Left cardiac atrium (tissue), 4 donors: ENCODE measurements around the gene TBC1D4. TPM values are rescaled to one million over a fixed set of nuclear protein-coding genes. Genes with fewer than 3 reads are reported as not detected.
"Not testable (repeated sequence)": the region's sequence is repeated elsewhere in the genome, so short reads cannot be mapped to it uniquely, and the experiment has no call there.

Experiments
- ATAC-seq, 2 donors: fragments of 200-7000 bp; cut with Tn5 transposase; one replicate each; pipeline ENCODE4 v1.9.1; 2020; ENCODE audit warnings: mild to moderate bottlenecking in 2 of 2, moderate library complexity in 2 of 2
- DNase-seq: peaks from one replicate; pipeline ENCODE4 v3.0.0-alpha.2; 2020
- intact Hi-C, 2 donors: fragments of 100-400 bp; cut with DNase I; formaldehyde crosslinking; loops; one replicate each; pipeline versions ENCODE4 v1.14.1 to v1.15.1; 2022 to 2023
- total RNA-seq, 2 donors: library from RNA; stranded (reverse); fragmentation: NEBNext Ultra II Directional; extraction: Animal tissue kit (Norgen Biotek cat#: 25700); gene quantifications; one replicate each; pipeline ENCODE4 v1.2.1, GENCODE V29; 2021
- donor health status: DM: no; HTN: yes; CAD: no.
- donor health status: DM: no; HTN: yes; CAD: no; lungs with severe emphysema.
- donor health status: DM: yes; HTN: yes; CAD: no.
- donor health status: Dilated cardiomyopathy.

Gene TBC1D4
- total RNA-seq, 2 donors from 2014 or later: 47.7 to 54.2 TPM

DNA sequence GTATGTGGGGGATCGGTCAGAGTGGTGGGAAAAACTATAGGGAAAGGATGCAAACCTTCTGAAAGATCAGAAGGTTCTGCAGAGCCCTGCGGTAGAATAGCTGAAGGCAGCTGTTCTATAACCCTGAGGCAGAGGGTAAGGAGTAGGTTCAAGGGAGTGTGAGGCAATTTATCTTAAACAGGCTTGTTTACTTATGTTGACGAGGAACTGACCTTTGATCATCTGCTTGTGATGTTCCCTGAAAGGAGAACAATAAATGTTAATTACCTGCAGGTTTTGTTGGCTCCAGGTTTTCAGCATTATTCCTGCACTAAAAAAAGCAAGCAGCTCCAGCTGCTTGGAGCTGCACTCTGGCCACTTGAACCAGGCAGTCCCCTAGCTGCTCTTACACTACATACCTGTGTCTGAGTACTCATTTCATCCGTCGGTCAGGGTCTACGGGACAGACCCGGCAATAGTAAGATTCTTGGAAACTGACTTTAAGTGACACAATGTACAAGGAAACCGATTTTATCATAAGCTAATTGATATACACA lies 202.1 kb downstream of the TBC1D4 start:
- DNase-seq: no peak
- intact Hi-C loops: no loop called here
- ATAC-seq: no peak

- intact Hi-C loops, ATAC-seq, DNase-seq: not testable (repeated sequence)
Measured at GRCh38 chr13:75273695-75274094, 208.3 kb downstream of the TBC1D4 start.

GRCh38 chr13:75271846-75272245 lies 210.1 kb downstream of the TBC1D4 start:
- DNase-seq (no peak), ATAC-seq (no peak)
- intact Hi-C loops: no loop called here

DNA sequence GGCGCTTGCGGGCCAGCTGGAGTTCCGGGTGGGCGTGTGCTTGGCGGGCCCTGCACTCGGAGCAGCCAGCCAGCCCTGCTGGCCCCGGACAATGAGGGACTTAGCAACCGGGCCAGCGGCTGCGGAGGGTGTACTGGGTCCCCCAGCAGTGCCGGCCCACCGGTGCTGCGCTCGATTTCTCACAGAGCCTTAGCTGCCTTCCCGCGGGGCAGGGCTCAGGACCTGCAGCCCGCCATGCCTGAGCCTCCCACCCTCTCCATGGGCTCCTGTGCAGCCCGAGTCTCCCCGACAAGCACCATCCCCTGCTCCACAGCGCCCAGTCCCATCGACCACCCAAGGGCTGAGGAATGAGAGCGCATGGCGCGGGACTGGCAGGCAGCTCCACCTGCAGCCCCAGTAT lies 213.5 kb downstream of the TBC1D4 start:
- DNase-seq, ATAC-seq, intact Hi-C loops: not testable (repeated sequence)

DNA sequence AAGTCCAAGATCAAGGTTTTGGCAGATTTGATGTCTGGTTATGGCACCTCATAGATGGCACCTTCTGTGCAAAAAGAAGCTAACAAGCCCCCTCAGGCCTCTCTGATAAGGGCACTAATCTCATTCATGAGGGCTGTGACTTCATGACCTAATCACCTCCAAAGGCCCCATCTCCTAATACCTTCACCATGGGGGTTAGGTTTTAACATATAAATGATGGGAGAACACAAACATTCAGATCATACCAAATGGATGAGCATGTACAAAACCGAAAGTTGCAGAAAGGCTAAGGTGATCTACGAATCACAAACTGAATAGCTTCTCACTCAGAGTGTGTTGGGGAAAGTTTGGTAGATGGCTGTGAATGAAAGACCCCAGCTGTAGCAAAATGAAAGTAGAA lies 217.4 kb downstream of the TBC1D4 start:
- ATAC-seq: no peak
- intact Hi-C loops: no loop called here
- no peak for DNase-seq

GRCh38 chr13:75263741-75264407 lies 218.1 kb downstream of the TBC1D4 start:
- ATAC-seq (no peak), DNase-seq (no peak)
- intact Hi-C loops: no loop called here

DNA sequence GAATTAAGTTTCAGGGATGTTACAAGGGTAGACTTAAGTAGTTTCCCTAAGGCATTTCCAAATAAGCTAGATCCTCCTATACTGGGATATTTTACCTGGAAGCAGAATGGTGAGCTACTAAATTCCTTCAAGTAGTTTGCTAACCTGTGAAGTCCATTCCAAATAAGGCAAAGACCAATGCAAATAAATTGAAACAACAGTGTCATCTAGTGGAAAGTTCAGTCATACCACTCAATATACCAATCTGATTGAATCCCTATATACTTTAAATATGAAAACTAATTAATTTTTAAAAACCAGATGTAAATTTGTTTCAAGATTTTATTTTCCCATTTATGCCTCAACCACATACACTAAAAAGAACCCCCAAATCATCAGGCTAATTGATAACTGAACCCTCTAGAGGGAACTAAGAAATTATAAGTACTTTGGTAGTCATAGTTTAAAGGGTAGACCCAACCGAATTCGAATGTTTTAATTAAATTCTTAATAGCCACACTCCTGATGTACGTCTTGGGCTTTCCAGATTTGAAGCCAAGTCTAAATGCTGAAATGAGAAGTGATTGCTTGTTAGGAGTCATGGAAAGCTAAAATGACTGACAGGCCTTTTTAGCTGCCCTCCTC lies 223.7 kb downstream of the TBC1D4 start:
- peak in 1 of 2 donors; percentile 53 for ATAC-seq
- intact Hi-C loops: loop anchor here in 1 of 2 donors (10.0 kb wide), 1 partner anchor 1503 kb away; no protein-coding TSS in a partner anchor
- no peak for DNase-seq

DNA sequence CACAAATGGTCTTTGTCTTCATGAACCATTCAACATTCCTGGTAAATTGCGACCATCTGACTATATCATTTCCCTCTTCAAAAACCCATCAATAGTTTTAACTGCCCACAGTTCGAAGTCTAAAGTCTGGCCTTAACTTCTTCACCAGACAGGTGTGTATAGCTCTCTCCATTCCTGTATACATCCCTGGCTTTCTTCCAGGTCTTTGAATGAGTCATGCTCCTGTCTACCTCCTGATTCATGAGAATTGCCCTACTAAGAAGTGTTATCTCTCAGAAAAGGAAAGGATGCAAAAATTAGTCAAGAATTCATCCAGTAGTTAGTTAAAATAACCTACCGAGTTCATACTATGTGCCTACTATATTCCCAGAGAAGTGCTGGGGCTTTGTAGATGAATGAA lies 225.0 kb downstream of the TBC1D4 start:
- intact Hi-C loops: loop anchor here in 1 of 2 donors (10.0 kb wide), 1 partner anchor 1502 kb away; no protein-coding TSS in a partner anchor
- no peak for DNase-seq
- ATAC-seq: no peak

- intact Hi-C loops: loop anchor here in 1 of 2 donors (10.0 kb wide), 1 partner anchor 1501 kb away; no protein-coding TSS in a partner anchor
- no peak for DNase-seq
- no peak for ATAC-seq
Measured at GRCh38 chr13:75255653-75256052, 226.3 kb downstream of the TBC1D4 start.

- intact Hi-C loops: loop anchor here in 1 of 2 donors (10.0 kb wide), 1 partner anchor 1500 kb away; no protein-coding TSS in a partner anchor
- DNase-seq (no peak), ATAC-seq (no peak)
Measured at GRCh38 chr13:75255147-75255546, 226.8 kb downstream of the TBC1D4 start.

GRCh38 chr13:75251188-75251587 lies 230.8 kb downstream of the TBC1D4 start:
- DNase-seq (no peak), ATAC-seq (peak in 1 of 2 donors; percentile 51)
- intact Hi-C loops: loop anchor here in 1 of 2 donors (10.0 kb wide), 1 partner anchor 1496 kb away; no protein-coding TSS in a partner anchor

DNA sequence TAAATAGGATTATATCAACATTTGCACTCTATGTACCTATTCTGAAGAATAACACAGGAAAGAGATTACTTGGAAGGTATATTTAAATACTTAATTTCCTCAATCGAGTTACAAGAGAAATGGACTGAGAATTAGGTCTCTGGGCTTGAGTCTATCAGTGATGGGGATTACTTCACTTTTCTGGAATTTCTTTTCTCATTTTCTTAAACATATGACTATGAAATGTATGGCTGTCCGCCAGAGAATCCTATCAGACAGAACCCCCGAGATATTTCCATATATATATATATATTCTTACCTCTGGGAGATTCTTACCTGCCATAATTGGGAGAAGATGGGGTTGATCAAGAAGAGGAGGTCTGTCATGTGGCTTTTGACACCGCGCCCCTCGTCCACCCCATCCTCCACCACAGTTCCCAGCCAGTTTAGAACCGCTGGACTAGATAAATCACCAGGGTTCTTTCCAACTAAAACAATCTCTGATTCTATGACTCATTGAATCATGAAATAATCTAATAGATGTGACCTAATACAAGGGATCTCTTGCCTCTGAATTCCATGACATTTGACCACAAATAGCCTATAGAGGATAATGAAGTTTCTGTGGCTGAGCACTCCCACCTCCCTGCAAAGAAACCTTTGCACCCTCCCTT lies 231.3 kb downstream of the TBC1D4 start:
- intact Hi-C loops: loop anchor here in 1 of 2 donors (10.0 kb wide), 1 partner anchor 1496 kb away; no protein-coding TSS in a partner anchor
- peak; percentile 34 to 90 for ATAC-seq

GRCh38 chr13:75245578-75245977 lies 236.4 kb downstream of the TBC1D4 start:
- ATAC-seq, DNase-seq, intact Hi-C loops: not testable (repeated sequence)

More for the DNA sequence above, 231.3 kb downstream of the TBC1D4 start:
- no peak for DNase-seq

DNA sequence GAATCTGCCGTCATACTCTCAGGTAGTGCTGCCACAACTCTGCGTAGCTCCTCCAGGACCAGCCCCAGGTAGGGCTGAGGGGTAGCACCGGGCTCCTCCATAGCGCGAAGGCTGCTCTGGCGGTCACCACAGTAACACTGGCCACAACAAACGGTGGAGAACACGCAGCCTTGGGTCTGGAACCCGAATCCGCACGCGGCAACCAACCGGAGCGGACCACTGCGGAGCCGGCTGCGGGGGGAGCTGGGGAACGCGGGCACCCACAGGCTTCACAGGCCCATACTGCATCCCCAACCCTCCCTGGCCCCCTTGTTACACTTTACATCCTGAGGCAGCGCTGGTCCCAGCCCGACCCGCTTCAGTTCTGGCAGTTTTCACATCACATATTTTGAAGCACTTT lies 241.7 kb downstream of the TBC1D4 start:
- intact Hi-C loops, ATAC-seq, DNase-seq: not testable (repeated sequence)

DNA sequence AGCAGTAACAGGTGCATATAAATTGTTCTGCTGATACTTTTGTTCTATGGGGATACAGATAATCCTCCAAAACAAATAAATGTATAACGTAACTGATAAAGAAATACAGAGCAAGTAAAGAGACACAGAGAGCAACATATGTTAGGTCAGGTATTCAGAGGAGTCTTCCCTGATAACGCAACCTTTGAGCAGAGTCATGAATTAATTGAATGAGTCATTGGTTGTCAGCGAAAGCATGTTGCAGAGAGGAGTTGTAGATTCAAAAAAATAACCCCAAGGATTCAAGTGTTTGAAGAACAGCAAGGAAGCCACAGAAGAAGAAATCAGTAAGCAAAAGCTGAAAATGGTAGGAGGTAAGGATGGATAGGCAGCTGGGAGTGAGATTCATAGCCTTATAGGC lies 245.2 kb downstream of the TBC1D4 start:
- intact Hi-C loops: no loop called here
- DNase-seq (no peak), ATAC-seq (no peak)

Other genes starting within 250 kb of the TBC1D4 start
- 100 to 1,000 TPM; 118 to 133 TPM for gene COMMD6, start 55.7 kb upstream of the TBC1D4 start, total RNA-seq
- gene UCHL3, start 67.6 kb upstream of the TBC1D4 start, total RNA-seq: 10 to 100 TPM; 21.5 to 26.1 TPM
- 100 to 1,000 TPM; 262 to 273 TPM for gene LMO7, start 154.2 kb upstream of the TBC1D4 start, total RNA-seq